ENCODE results near the gene TYW1B.
"Not testable (repeated sequence)": the region's sequence is repeated elsewhere in the genome, so short reads cannot be mapped to it uniquely, and the experiment has no call there.

Gene TYW1B

GRCh38 chr7:72781631-72782030 lies 46.4 kb downstream of the TYW1B start:
- no peaks in the 10 kb centered on the region for H3K9me3 ChIP-seq (replicated peaks in 1 of 11)
- no peak overlapping the region for H3K4me2 ChIP-seq
- no peaks in the 10 kb centered on the region for H4K20me1 ChIP-seq
- H3K36me3 ChIP-seq, result peaks cover 0 to 7% (median 0%) of the 10 kb centered on the region in 11 experiments; a peak in 5 of 22 replicates
- no peak for TF ChIP-seq Cebpa-rat (IDR thresholded peaks at IDR 0.05)
- no peak overlapping the region for H3K27ac ChIP-seq
- H3K9ac ChIP-seq, result no peak overlapping the region
- H3K27me3 ChIP-seq, result no peaks in the 10 kb centered on the region
- H3K4me3 ChIP-seq, result no peak overlapping the region
- H3K4me1 ChIP-seq, result no peaks in the 10 kb centered on the region

GRCh38 chr7:72781161-72781560 lies 46.8 kb downstream of the TYW1B start:
- H3K36me3 ChIP-seq, result peaks cover 0 to 9% (median 2%) of the 10 kb centered on the region in 11 experiments; a peak in 12 of 22 replicates
- TF ChIP-seq Cebpa-rat (IDR thresholded peaks at IDR 0.05), result no peak

GRCh38 chr7:72780289-72780894 lies 47.6 kb downstream of the TYW1B start:
- not testable (repeated sequence) for H3K4me2 ChIP-seq, H3K27ac ChIP-seq

More at GRCh38 chr7:72781161-72781560, 46.8 kb downstream of the TYW1B start:
- no peak overlapping the region for H3K4me2 ChIP-seq
- no peak overlapping the region for H3K27ac ChIP-seq
- no peaks in the 10 kb centered on the region for H4K20me1 ChIP-seq
- no peak overlapping the region for H3K4me3 ChIP-seq
- H3K4me1 ChIP-seq, result no peaks in the 10 kb centered on the region
- H3K9me3 ChIP-seq (replicated peaks in 1 of 11), result no peaks in the 10 kb centered on the region
- H3K27me3 ChIP-seq, result no peaks in the 10 kb centered on the region
- no peak overlapping the region for H3K9ac ChIP-seq

GRCh38 chr7:72777167-72777566 lies 50.8 kb downstream of the TYW1B start:
- Histone ChIP-seq H3K9me3 (replicated peaks in 1 of 11) (peaks cover 5 to 17% (median 9%) of the 10 kb centered on the region in 11 experiments; a peak in 12 of 22 replicates), H3K36me3 (peaks cover 13 to 43% (median 22%) of the 10 kb centered on the region in 11 experiments; a peak in 18 of 22 replicates)
- not testable (repeated sequence) for H4K20me1 ChIP-seq, H3K4me2 ChIP-seq, H3K27ac ChIP-seq, H3K9ac ChIP-seq, H3K4me3 ChIP-seq, H3K4me1 ChIP-seq, H3K27me3 ChIP-seq

More at GRCh38 chr7:72780289-72780894, 47.6 kb downstream of the TYW1B start:
- H3K9ac ChIP-seq; H3K9me3 ChIP-seq (replicated peaks in 1 of 11); H3K4me3 ChIP-seq; H3K27me3 ChIP-seq; H4K20me1 ChIP-seq; H3K4me1 ChIP-seq: not testable (repeated sequence)
- peaks cover 3 to 16% (median 10%) of the 10 kb centered on the region in 11 experiments; a peak in 15 of 22 replicates for H3K36me3 ChIP-seq

GRCh38 chr7:72772627-72773026 lies 55.4 kb downstream of the TYW1B start:
- H4K20me1 ChIP-seq, H3K27ac ChIP-seq, H3K9ac ChIP-seq, H3K4me2 ChIP-seq, H3K4me1 ChIP-seq, H3K27me3 ChIP-seq, H3K4me3 ChIP-seq: not testable (repeated sequence)
- H3K9me3 ChIP-seq (replicated peaks in 1 of 11), result peaks cover 5 to 17% (median 9%) of the 10 kb centered on the region in 11 experiments; a peak in 12 of 22 replicates
- peaks cover 17 to 51% (median 24%) of the 10 kb centered on the region in 11 experiments; a peak in 18 of 22 replicates for H3K36me3 ChIP-seq

- H3K9me3 ChIP-seq (replicated peaks in 1 of 11), result peaks cover 0 to 18% (median 4%) of the 10 kb centered on the region in 11 experiments; a peak in 6 of 22 replicates
- not testable (repeated sequence) for H3K4me3 ChIP-seq, H3K9ac ChIP-seq, H4K20me1 ChIP-seq, H3K4me1 ChIP-seq, H3K27ac ChIP-seq, H3K27me3 ChIP-seq, H3K4me2 ChIP-seq
- peaks cover 12 to 50% (median 27%) of the 10 kb centered on the region in 11 experiments; a peak in 20 of 22 replicates for H3K36me3 ChIP-seq
Measured at GRCh38 chr7:72766994-72767393, 61.0 kb downstream of the TYW1B start.

GRCh38 chr7:72760602-72761001 lies 67.4 kb downstream of the TYW1B start:
- H3K9ac ChIP-seq, result no peak overlapping the region
- no peak overlapping the region for H3K4me2 ChIP-seq
- no peak overlapping the region for H3K4me3 ChIP-seq
- H3K9me3 ChIP-seq (replicated peaks in 1 of 11), result peaks cover 35 to 58% (median 44%) of the 10 kb centered on the region in 11 experiments
- TF ChIP-seq Cebpa-rat (IDR thresholded peaks at IDR 0.05), result no peak
- no peaks in the 10 kb centered on the region for H4K20me1 ChIP-seq
- no peaks in the 10 kb centered on the region for H3K27me3 ChIP-seq
- H3K36me3 ChIP-seq, result peaks cover 35 to 61% (median 46%) of the 10 kb centered on the region in 11 experiments
- H3K4me1 ChIP-seq, result no peaks in the 10 kb centered on the region
- H3K27ac ChIP-seq, result no peak overlapping the region

GRCh38 chr7:72754312-72754711 lies 73.7 kb downstream of the TYW1B start:
- TF ChIP-seq Cebpa-rat (IDR thresholded peaks at IDR 0.05), result no peak
- Histone ChIP-seq H3K9ac (no peak overlapping the region), H3K36me3 (peaks cover 15 to 55% (median 28%) of the 10 kb centered on the region in 11 experiments; a peak in 21 of 22 replicates), H3K4me3 (no peak overlapping the region), H3K4me1 (no peaks in the 10 kb centered on the region), H4K20me1 (no peaks in the 10 kb centered on the region), H3K4me2 (no peak overlapping the region), H3K27ac (no peak overlapping the region), H3K9me3 (replicated peaks in 1 of 11) (peaks cover 15 to 23% (median 21%) of the 10 kb centered on the region in 11 experiments), H3K27me3 (no peaks in the 10 kb centered on the region)

GRCh38 chr7:72753781-72754180 lies 74.2 kb downstream of the TYW1B start:
- Histone ChIP-seq H3K27ac (no peak overlapping the region), H4K20me1 (no peaks in the 10 kb centered on the region), H3K9me3 (replicated peaks in 1 of 11) (peaks cover 9 to 18% (median 15%) of the 10 kb centered on the region in 11 experiments), H3K4me1 (no peaks in the 10 kb centered on the region), H3K36me3 (peaks cover 10 to 49% (median 22%) of the 10 kb centered on the region in 11 experiments; a peak in 21 of 22 replicates), H3K9ac (no peak overlapping the region), H3K27me3 (no peaks in the 10 kb centered on the region), H3K4me3 (no peak overlapping the region), H3K4me2 (no peak overlapping the region)
- no peak for TF ChIP-seq Cebpa-rat (IDR thresholded peaks at IDR 0.05)

GRCh38 chr7:72753229-72753628 lies 74.8 kb downstream of the TYW1B start:
- not testable (repeated sequence) for H3K27ac ChIP-seq, H3K4me3 ChIP-seq, H3K4me2 ChIP-seq, H3K27me3 ChIP-seq, H3K4me1 ChIP-seq, H4K20me1 ChIP-seq, H3K9ac ChIP-seq
- Histone ChIP-seq H3K9me3 (replicated peaks in 1 of 11) (peaks cover 4 to 12% (median 10%) of the 10 kb centered on the region in 11 experiments), H3K36me3 (peaks cover 5 to 44% (median 17%) of the 10 kb centered on the region in 11 experiments; a peak in 18 of 22 replicates)

Data from BLaER1 treated with 17β-estradiol and CSF1 and Interleukin-3, amounts not matched to agents 10 nM and 100 nM (cell line).